Suprapubic skin (tissue), 4 donors: ENCODE results near the gene TPM4. TPM values are rescaled to one million over a fixed set of nuclear protein-coding genes. Genes with fewer than 3 reads are reported as not detected.

Experiments
- DNase-seq, 2 donors: peaks; one replicate each; pipeline ENCODE4 v3.0.0-alpha.2; 2019; ENCODE audit warnings: low spot score in 2 of 2
- H3K27ac ChIP-seq: fragments of 200-600 bp; sonication (generic); one replicate; pipeline ENCODE4 v1.5.1; 2019
- H3K27me3 ChIP-seq: fragments of 200-600 bp; sonication (generic); one replicate; pipeline ENCODE4 v1.5.1; 2019
- H3K36me3 ChIP-seq: fragments of 200-600 bp; sonication (generic); one replicate; pipeline ENCODE4 v1.5.1; 2019
- H3K4me1 ChIP-seq: fragments of 200-600 bp; sonication (generic); one replicate; pipeline ENCODE4 v1.5.1; 2019
- H3K4me3 ChIP-seq: fragments of 200-600 bp; sonication (generic); one replicate; pipeline ENCODE4 v1.5.1; 2019; ENCODE audit warnings: mild to moderate bottlenecking
- H3K9me3 ChIP-seq: fragments of 200-600 bp; sonication (generic); one replicate; pipeline ENCODE4 v1.5.1; 2019
- CTCF ChIP-seq, 2 donors: fragments of 200-600 bp in 1 of 2; fragments of 450-650 bp in 1 of 2; sonication (generic) in 1 of 2; IDR thresholded peaks; one replicate each; pipeline ENCODE4 v1.5.1; 2016 to 2019; ENCODE audit warnings: antibody characterized with exemption in 2 of 2, mild to moderate bottlenecking in 1 of 2, moderate library complexity in 1 of 2
- EP300 ChIP-seq: sonication (generic); formaldehyde crosslinking; IDR thresholded peaks from one replicate; pipeline ENCODE4 v1.6.1; 2017; ENCODE audit warnings: antibody characterized with exemption
- POLR2A ChIP-seq, 2 donors: fragments of 450-650 bp; IDR thresholded peaks; one replicate each; pipeline ENCODE4 v1.6.1; 2017; ENCODE audit warnings: antibody characterized with exemption in 2 of 2, mild to moderate bottlenecking in 2 of 2, moderate library complexity in 2 of 2
- POLR2AphosphoS5 ChIP-seq, 3 donors: sonication (generic); formaldehyde crosslinking; IDR thresholded peaks; one replicate each; pipeline ENCODE4 v1.6.1; 2017; ENCODE audit warnings: antibody characterized with exemption in 3 of 3
- WGBS: methylation state at CpG from one replicate; pipeline ENCODE4 v1.1.5; 2018; 5-methylcytosine and 5-hydroxymethylcytosine counted together
- total RNA-seq, 4 donors: library from RNA; depleted of rRNA; stranded (reverse); fragments of >200 nt; gene quantifications; one replicate each; pipeline ENCODE4 v1.1.0, GENCODE V29; 2016

TPM4 gene
- total RNA-seq, 4 donors from 2014 or later: 195 to 224 (median 205) TPM

- Histone ChIP-seq H3K4me1 (peaks cover 13% of the 10 kb centered on the region), H3K4me3 (no peak overlapping the region), H3K27ac (peak overlapping the region; percentile 22), H3K9me3 (no peaks in the 10 kb centered on the region), H3K27me3 (no peaks in the 10 kb centered on the region), H3K36me3 (peaks cover 86% of the 10 kb centered on the region)
- WGBS: 90% methylated on average over 4 of the region's 5 CpGs
- no peak for TF ChIP-seq EP300
- no peak for TF ChIP-seq CTCF (IDR thresholded peaks at IDR 0.05)
- TF ChIP-seq POLR2A (IDR thresholded peaks at IDR 0.05): no peak
- TF ChIP-seq POLR2AphosphoS5 (IDR thresholded peaks at IDR 0.05): no peak
- no peak for DNase-seq
Observed at GRCh38 chr19:16121141-16121540, 44.8 kb downstream of the TPM4 start.

- H3K27ac ChIP-seq: peak overlapping the region; percentile 22
- DNase-seq: no peak
- H3K4me1 ChIP-seq: peaks cover 13% of the 10 kb centered on the region
- H3K36me3 ChIP-seq: peaks cover 94% of the 10 kb centered on the region
- 73% methylated on average over 11 of the region's 11 CpGs for WGBS
- TF ChIP-seq EP300: no peak
- no peak for TF ChIP-seq POLR2A (IDR thresholded peaks at IDR 0.05)
- TF ChIP-seq CTCF (IDR thresholded peaks at IDR 0.05): no peak
- no peak for TF ChIP-seq POLR2AphosphoS5 (IDR thresholded peaks at IDR 0.05)
- no peak overlapping the region for H3K4me3 ChIP-seq
- no peaks in the 10 kb centered on the region for H3K27me3 ChIP-seq
- H3K9me3 ChIP-seq: no peaks in the 10 kb centered on the region
Observed at GRCh38 chr19:16121967-16122366, 45.7 kb downstream of the TPM4 start.

- DNase-seq: no peak
- Histone ChIP-seq H3K9me3 (no peaks in the 10 kb centered on the region), H3K4me1 (peaks cover 21% of the 10 kb centered on the region), H3K27ac (no peak overlapping the region), H3K27me3 (no peaks in the 10 kb centered on the region), H3K36me3 (peaks cover 100% of the 10 kb centered on the region), H3K4me3 (no peak overlapping the region)
- TF ChIP-seq CTCF (IDR thresholded peaks at IDR 0.05) (no peak), POLR2AphosphoS5 (IDR thresholded peaks at IDR 0.05) (no peak), POLR2A (IDR thresholded peaks at IDR 0.05) (no peak), EP300 (no peak)
- 79% methylated on average over 7 of the region's 14 CpGs for WGBS
Observed at GRCh38 chr19:16124953-16125352, 48.7 kb downstream of the TPM4 start.

GRCh38 chr19:16125737-16126495 is 49.6 kb downstream of the TPM4 start:
- Histone ChIP-seq H3K9me3 (no peaks in the 10 kb centered on the region), H3K4me3 (no peak overlapping the region), H3K4me1 (peaks cover 21% of the 10 kb centered on the region), H3K36me3 (peaks cover 100% of the 10 kb centered on the region), H3K27me3 (no peaks in the 10 kb centered on the region), H3K27ac (no peak overlapping the region)
- DNase-seq: no peak
- 70% methylated on average over 8 of the region's 10 CpGs for WGBS
- TF ChIP-seq POLR2A (IDR thresholded peaks at IDR 0.05): no peak
- TF ChIP-seq EP300: no peak
- TF ChIP-seq POLR2AphosphoS5 (IDR thresholded peaks at IDR 0.05): no peak
- no peak for TF ChIP-seq CTCF (IDR thresholded peaks at IDR 0.05)

- DNase-seq: no peak
- Histone ChIP-seq H3K27me3 (no peaks in the 10 kb centered on the region), H3K4me3 (no peak overlapping the region), H3K36me3 (peaks cover 99% of the 10 kb centered on the region), H3K27ac (no peak overlapping the region), H3K9me3 (no peaks in the 10 kb centered on the region), H3K4me1 (peaks cover 11% of the 10 kb centered on the region)
- WGBS: 75% methylated on average over 11 of the region's 11 CpGs
- TF ChIP-seq EP300: no peak
- TF ChIP-seq POLR2A (IDR thresholded peaks at IDR 0.05): no peak
- TF ChIP-seq POLR2AphosphoS5 (IDR thresholded peaks at IDR 0.05): no peak
- TF ChIP-seq CTCF (IDR thresholded peaks at IDR 0.05): no peak
Observed at GRCh38 chr19:16127080-16127479, 50.8 kb downstream of the TPM4 start.
